ENCODE measurements around the gene KCTD5.

DNA sequence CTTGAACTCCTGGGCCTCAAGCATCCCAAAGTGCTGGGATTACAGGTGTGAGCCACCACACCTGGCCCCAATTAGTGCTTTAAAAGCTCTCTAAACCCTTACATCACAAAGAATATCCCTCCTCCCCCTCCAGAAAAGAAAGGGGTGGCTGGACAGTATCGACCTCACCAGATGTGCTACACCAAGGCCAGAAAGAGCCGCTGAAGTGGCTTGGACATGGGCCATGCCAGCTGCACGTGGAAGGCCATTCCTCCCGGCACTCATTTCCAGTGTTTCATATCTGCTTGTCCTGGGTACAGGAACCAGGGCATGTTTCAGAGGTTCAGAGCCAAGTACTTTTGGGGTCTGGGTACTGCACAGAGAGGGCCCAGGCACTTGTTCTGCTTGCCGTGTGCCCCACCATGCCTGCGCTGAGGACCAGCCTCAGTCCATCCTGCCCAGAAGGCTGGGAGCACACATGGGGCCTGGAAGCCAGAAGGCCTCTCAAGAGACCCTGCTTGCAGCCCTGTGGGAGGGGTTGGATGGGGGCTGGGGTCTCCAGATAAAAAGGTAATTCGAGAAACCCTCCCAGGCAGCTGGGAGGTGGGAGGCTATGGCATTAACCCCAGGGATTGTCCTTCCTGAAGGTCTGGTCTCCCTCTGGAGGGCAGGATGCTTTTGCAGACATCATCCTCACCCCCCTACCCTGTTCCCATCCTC lies 66.6 kb downstream of the KCTD5 start:
- TF ChIP-seq, protein P1, sequence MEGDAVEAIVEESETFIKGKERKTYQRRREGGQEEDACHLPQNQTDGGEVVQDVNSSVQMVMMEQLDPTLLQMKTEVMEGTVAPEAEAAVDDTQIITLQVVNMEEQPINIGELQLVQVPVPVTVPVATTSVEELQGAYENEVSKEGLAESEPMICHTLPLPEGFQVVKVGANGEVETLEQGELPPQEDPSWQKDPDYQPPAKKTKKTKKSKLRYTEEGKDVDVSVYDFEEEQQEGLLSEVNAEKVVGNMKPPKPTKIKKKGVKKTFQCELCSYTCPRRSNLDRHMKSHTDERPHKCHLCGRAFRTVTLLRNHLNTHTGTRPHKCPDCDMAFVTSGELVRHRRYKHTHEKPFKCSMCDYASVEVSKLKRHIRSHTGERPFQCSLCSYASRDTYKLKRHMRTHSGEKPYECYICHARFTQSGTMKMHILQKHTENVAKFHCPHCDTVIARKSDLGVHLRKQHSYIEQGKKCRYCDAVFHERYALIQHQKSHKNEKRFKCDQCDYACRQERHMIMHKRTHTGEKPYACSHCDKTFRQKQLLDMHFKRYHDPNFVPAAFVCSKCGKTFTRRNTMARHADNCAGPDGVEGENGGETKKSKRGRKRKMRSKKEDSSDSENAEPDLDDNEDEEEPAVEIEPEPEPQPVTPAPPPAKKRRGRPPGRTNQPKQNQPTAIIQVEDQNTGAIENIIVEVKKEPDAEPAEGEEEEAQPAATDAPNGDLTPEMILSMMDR (IDR thresholded peaks at IDR 0.05) = no peak
- TF ChIP-seq POLR2AphosphoS5 (IDR thresholded peaks at IDR 0.05) = no peak
- TF ChIP-seq EP300 (IDR thresholded peaks at IDR 0.05) = no peak

Data from gastroesophageal sphincter (tissue), 3 donors.